HG02840 (cell line): Measurements from ENCODE around the gene ACTRT2.

ENCODE experiments used
- ATAC-seq: cut with Tn5 transposase; IDR thresholded peaks from one replicate; pipeline ENCODE4 v1.9.1; 2021; ENCODE audit warnings: mild to moderate bottlenecking, moderate library complexity, moderate number of reproducible peaks; ENCODE audit not compliant: unreplicated experiment, low FRiP score

Gene ACTRT2

GRCh38 chr1:3001471-3002348, 19.6 kb upstream of the ACTRT2 start:
- ATAC-seq, result no peak

- ATAC-seq, result no peak
These were observed 18.8 kb upstream of the ACTRT2 start for GRCh38 chr1:3002349-3003038.

- no peak for ATAC-seq
These were observed 18.0 kb upstream of the ACTRT2 start for GRCh38 chr1:3003039-3003940.

- ATAC-seq, result no peak
These were observed 17.4 kb upstream of the ACTRT2 start for GRCh38 chr1:3003941-3004270.

GRCh38 chr1:3004285-3005205, 16.7 kb upstream of the ACTRT2 start:
- ATAC-seq, result no peak

- ATAC-seq, result no peak
These were observed 15.5 kb upstream of the ACTRT2 start for GRCh38 chr1:3005771-3006170.

GRCh38 chr1:3007298-3008147, 13.7 kb upstream of the ACTRT2 start:
- no peak for ATAC-seq

GRCh38 chr1:3009021-3009420, 12.2 kb upstream of the ACTRT2 start:
- ATAC-seq, result no peak

- ATAC-seq, result no peak
These were observed 11.7 kb upstream of the ACTRT2 start for GRCh38 chr1:3009556-3009955.

GRCh38 chr1:3011127-3011526, 10.1 kb upstream of the ACTRT2 start:
- no peak for ATAC-seq

- ATAC-seq, result no peak
These were observed 9.4 kb upstream of the ACTRT2 start for GRCh38 chr1:3011631-3012455.

- ATAC-seq, result no peak
These were observed 8.6 kb upstream of the ACTRT2 start for GRCh38 chr1:3012456-3013291.

- no peak for ATAC-seq
These were observed 7.8 kb upstream of the ACTRT2 start for GRCh38 chr1:3013371-3014049.

- ATAC-seq, result no peak
These were observed 7.2 kb upstream of the ACTRT2 start for GRCh38 chr1:3014050-3014440.

- ATAC-seq, result no peak
These were observed 6.6 kb upstream of the ACTRT2 start for GRCh38 chr1:3014443-3015268.

GRCh38 chr1:3015269-3015635, 6.0 kb upstream of the ACTRT2 start:
- no peak for ATAC-seq
